Motor neuron (in vitro differentiated cells): ENCODE measurements around the gene RHBDF2. TPM values are rescaled to one million over a fixed set of nuclear protein-coding genes. Genes with fewer than 3 reads are reported as not detected.

Experiments used
- ATAC-seq, 8 experiments: fragments of 200-7000 bp; cut with Tn5 transposase; replicated peaks in 6 of 8; 2 replicates each; pipeline ENCODE4 v1.8.0; 2021; ENCODE audit warnings: mild to moderate bottlenecking in 8 of 8, moderate library complexity in 8 of 8
- H3K27ac ChIP-seq, 2 donors: fragments of 250-450 bp; sonication (Bioruptor Pico); 2 replicates each; pipeline ENCODE4 v1.9.0; 2021; ENCODE audit warnings: antibody characterized with exemption in 2 of 2, mild to moderate bottlenecking in 2 of 2, moderate library complexity in 1 of 2
- H3K4me1 ChIP-seq, 2 donors: fragments of 250-450 bp; sonication (Bioruptor Pico); replicated peaks in 1 of 2; 2 replicates each; pipeline ENCODE4 v1.6.1; 2021; ENCODE audit warnings: antibody characterized with exemption in 2 of 2, mild to moderate bottlenecking in 2 of 2, moderate library complexity in 1 of 2
- H3K4me3 ChIP-seq, 5 donors: fragments of 250-450 bp; sonication (Bioruptor Pico); 2 replicates each; pipeline ENCODE4 v1.9.0; 2021; ENCODE audit warnings: antibody characterized with exemption in 5 of 5, mild to moderate bottlenecking in 5 of 5, moderate library complexity in 4 of 5
- WGBS, 10 experiments: fragments of 450-650 bp; shearing (Covaris generic); methylation state at CpG; one replicate each; pipeline ENCODE4 v1.0.0; 2022; 5-methylcytosine and 5-hydroxymethylcytosine counted together
- in situ Hi-C, 9 experiments: fragments of 400-800 bp; cut with MboI; loops; one replicate each; pipeline ENCODE4 v1.15.0; 2021; ENCODE audit warnings: low sequenced_read_pairs in 9 of 9, low pct_unique_long_range_greater_than_20kb in 2 of 9; ENCODE audit not compliant: unreplicated experiment in 9 of 9
- total RNA-seq, 8 experiments: library from RNA; unstranded; fragments of 300-600 nt; gene quantifications; 2 replicates each; pipeline versions ENCODE4 v1.2.3 to v1.2.4, GENCODE V29; 2022

The RHBDF2 gene
- total RNA-seq, 8 experiments from 2014 or later = 0.78 to 17.3 (median 2.8) TPM

GRCh38 chr17:76502341-76503211 is 1.4 kb upstream of the RHBDF2 start:
- ATAC-seq = no peak
- in situ Hi-C loops = loop anchor here in 3 of 9 experiments (10.0 to 25.0 kb wide), 3 partner anchors 190 to 560 kb away; partner anchors contain the start of gene QRICH2 (in 3 of the 3)
- H3K27ac ChIP-seq = no peak overlapping the region
- 48 to 100% (median 80%) methylated on average over 1 to 6 of the region's 8 CpGs; no CpG with 5 or more reads in 2 of the 10 experiments for WGBS, 10 experiments
- peaks cover 24 to 32% of the 10 kb centered on the region in 2 donors for H3K4me1 ChIP-seq
- no peak overlapping the region for H3K4me3 ChIP-seq

- in situ Hi-C loops = loop anchor here in 3 of 9 experiments (10.0 to 25.0 kb wide), 3 partner anchors 190 to 560 kb away; partner anchors contain the start of gene QRICH2 (in 3 of the 3)
- peak in 1 of 8 experiments; percentile 0 for ATAC-seq
- Histone ChIP-seq H3K4me1 (peaks cover 26 to 36% of the 10 kb centered on the region in 2 donors), H3K27ac (no peak overlapping the region), H3K4me3 (peak overlapping the region; percentile 15 to 38 (median 31))
- 14 to 80% (median 65%) methylated on average over 1 to 4 of the region's 11 CpGs; no CpG with 5 or more reads in 4 of the 10 experiments for WGBS, 10 experiments
These were observed 644 bp upstream of the RHBDF2 start for GRCh38 chr17:76501827-76502307.

- no peak for ATAC-seq
- in situ Hi-C loops = loop anchor here in 3 of 9 experiments (10.0 to 25.0 kb wide), 3 partner anchors 188 to 562 kb away; partner anchors contain the start of gene QRICH2 (in 3 of the 3)
These were observed 541 bp downstream of the RHBDF2 start for GRCh38 chr17:76500747-76501017.

GRCh38 chr17:76500074-76500746 is 1.0 kb downstream of the RHBDF2 start:
- Histone ChIP-seq H3K27ac (no peak overlapping the region), H3K4me3 (peak overlapping the region in 1 of 5 donors; percentile 38), H3K4me1 (peaks cover 26 to 33% of the 10 kb centered on the region in 2 donors)
- 60 to 100% (median 74%) methylated on average over 1 to 8 of the region's 17 CpGs; no CpG with 5 or more reads in 5 of the 10 experiments for WGBS, 10 experiments
- ATAC-seq = no peak
- in situ Hi-C loops = loop anchor here in 3 of 9 experiments (10.0 to 25.0 kb wide), 3 partner anchors 188 to 562 kb away; partner anchors contain the start of gene QRICH2 (in 3 of the 3)

More at GRCh38 chr17:76500747-76501017, 541 bp downstream of the RHBDF2 start:
- Histone ChIP-seq H3K4me3 (peak overlapping the region in 4 of 5 donors; percentile 22 to 38 (median 31)), H3K4me1 (peaks cover 26 to 33% of the 10 kb centered on the region in 2 donors), H3K27ac (no peak overlapping the region)
- 17 to 29% methylated on average over 1 to 6 of the region's 10 CpGs; no CpG with 5 or more reads in 8 of the 10 experiments for WGBS, 10 experiments

GRCh38 chr17:76499267-76499667 is 2.0 kb downstream of the RHBDF2 start:
- no peak overlapping the region for H3K27ac ChIP-seq
- 67 to 83% methylated on average over 1 to 3 of the region's 5 CpGs; no CpG with 5 or more reads in 8 of the 10 experiments for WGBS, 10 experiments
- peaks cover 26 to 33% of the 10 kb centered on the region in 2 donors for H3K4me1 ChIP-seq
- ATAC-seq = no peak
- in situ Hi-C loops = no loop called here
- H3K4me3 ChIP-seq = no peak overlapping the region

GRCh38 chr17:76498876-76499251 is 2.4 kb downstream of the RHBDF2 start:
- in situ Hi-C loops = no loop called here
- WGBS, 10 experiments = 40 to 100% (median 80%) methylated on average over 1 to 4 of the region's 4 CpGs; no CpG with 5 or more reads in 6 of the 10 experiments
- Histone ChIP-seq H3K4me3 (no peak overlapping the region), H3K4me1 (peaks cover 26 to 33% of the 10 kb centered on the region in 2 donors), H3K27ac (no peak overlapping the region)
- ATAC-seq = no peak

GRCh38 chr17:76497979-76498875 is 3.0 kb downstream of the RHBDF2 start:
- in situ Hi-C loops = no loop called here
- peak overlapping the region; percentile 72 to 78 for H3K27ac ChIP-seq
- H3K4me3 ChIP-seq = no peak overlapping the region
- peaks cover 29 to 38% of the 10 kb centered on the region in 2 donors for H3K4me1 ChIP-seq
- WGBS, 10 experiments = 7 to 37% (median 14%) methylated on average over 6 to 13 of the region's 31 CpGs; no CpG with 5 or more reads in 5 of the 10 experiments
- ATAC-seq = peak; percentile 46 to 84 (median 74)

GRCh38 chr17:76497699-76497978 is 3.6 kb downstream of the RHBDF2 start:
- 0 to 73% methylated on average over 1 to 2 of the region's 2 CpGs; no CpG with 5 or more reads in 8 of the 10 experiments for WGBS, 10 experiments
- no peak for ATAC-seq
- Histone ChIP-seq H3K4me1 (peaks cover 35 to 44% of the 10 kb centered on the region in 2 donors), H3K27ac (peak overlapping the region; percentile 72 to 78), H3K4me3 (no peak overlapping the region)
- in situ Hi-C loops = no loop called here

GRCh38 chr17:76496464-76496863 is 4.8 kb downstream of the RHBDF2 start:
- Histone ChIP-seq H3K4me1 (peaks cover 34 to 36% of the 10 kb centered on the region in 2 donors), H3K27ac (no peak overlapping the region), H3K4me3 (no peak overlapping the region)
- no peak for ATAC-seq
- in situ Hi-C loops = no loop called here
- 67 to 100% (median 86%) methylated on average over 1 to 3 of the region's 6 CpGs; no CpG with 5 or more reads in 3 of the 10 experiments for WGBS, 10 experiments

- ATAC-seq = no peak
- H3K27ac ChIP-seq = no peak overlapping the region
- H3K4me1 ChIP-seq = peaks cover 34 to 35% of the 10 kb centered on the region in 2 donors
- in situ Hi-C loops = no loop called here
- WGBS, 10 experiments = 0 to 100% (median 82%) methylated on average over 1 to 8 of the region's 16 CpGs; no CpG with 5 or more reads in 2 of the 10 experiments
- H3K4me3 ChIP-seq = no peak overlapping the region
These were observed 5.4 kb downstream of the RHBDF2 start for GRCh38 chr17:76495663-76496400.

GRCh38 chr17:76493505-76494167 is 7.6 kb downstream of the RHBDF2 start:
- in situ Hi-C loops = no loop called here
- ATAC-seq = no peak
- Histone ChIP-seq H3K27ac (no peak overlapping the region), H3K4me1 (peaks cover 25 to 26% of the 10 kb centered on the region in 2 donors), H3K4me3 (no peak overlapping the region)
- WGBS, 10 experiments = 100% methylated on average over 2 of the region's 21 CpGs; no CpG with 5 or more reads in 9 of the 10 experiments
